Hepatocyte (in vitro differentiated cells): ENCODE measurements around the gene CDC34. TPM values are rescaled to one million over a fixed set of nuclear protein-coding genes. Genes with fewer than 3 reads are reported as not detected.
A peak's percentile ranks its signal among the peaks of the same experiment; 100 is the strongest.

ENCODE experiments used
- DNase-seq: peaks from one replicate; pipeline ENCODE4 v3.0.0-alpha.2; 2016; ENCODE audit warnings: low spot score
- H2AFZ ChIP-seq: fragments of 200-600 bp; sonication (generic); 2 replicates; pipeline ENCODE4 v1.6.0; 2016; ENCODE audit warnings: antibody characterized with exemption, mild to moderate bottlenecking
- H3K27ac ChIP-seq: fragments of 200-600 bp; sonication (generic); 2 replicates; pipeline ENCODE4 v1.5.1; 2016; ENCODE audit warnings: mild to moderate bottlenecking
- H3K27me3 ChIP-seq: fragments of 200-600 bp; sonication (generic); 2 replicates; pipeline ENCODE4 v1.6.1; 2016
- H3K36me3 ChIP-seq: fragments of 200-600 bp; sonication (generic); replicated peaks from 2 replicates; pipeline ENCODE4 v1.5.1; 2016; ENCODE audit warnings: low read depth; ENCODE audit not compliant: insufficient read depth
- H3K4me1 ChIP-seq: fragments of 200-600 bp; sonication (generic); 2 replicates; pipeline ENCODE4 v1.5.1; 2016; ENCODE audit warnings: mild to moderate bottlenecking, moderate library complexity; ENCODE audit not compliant: insufficient read depth
- H3K4me2 ChIP-seq: fragments of 200-600 bp; sonication (generic); 2 replicates; pipeline ENCODE4 v1.6.0; 2016
- H3K4me3 ChIP-seq: fragments of 200-600 bp; sonication (generic); 2 replicates; pipeline ENCODE4 v1.5.1; 2016; ENCODE audit warnings: mild to moderate bottlenecking
- H3K79me2 ChIP-seq: fragments of 200-600 bp; sonication (generic); 2 replicates; pipeline ENCODE4 v1.6.0; 2017; ENCODE audit warnings: mild to moderate bottlenecking
- H3K9me2 ChIP-seq: fragments of 200-600 bp; sonication (generic); replicated peaks from 2 replicates; pipeline ENCODE4 v1.6.0; 2017; ENCODE audit warnings: mild to moderate bottlenecking; ENCODE audit not compliant: insufficient read depth
- H3K9me3 ChIP-seq: fragments of 200-600 bp; sonication (generic); 2 replicates; pipeline ENCODE4 v1.5.1; 2016; ENCODE audit warnings: low read depth, mild to moderate bottlenecking
- H4K20me1 ChIP-seq: fragments of 200-600 bp; sonication (generic); 2 replicates; pipeline ENCODE4 v1.6.0; 2016; ENCODE audit warnings: mild to moderate bottlenecking; ENCODE audit not compliant: insufficient read depth, poor library complexity, severe bottlenecking
- EZH2 ChIP-seq: fragments of 200-600 bp; sonication (generic); IDR thresholded peaks from 2 replicates; pipeline ENCODE4 v1.6.1; 2016; ENCODE audit warnings: antibody characterized with exemption, mild to moderate bottlenecking, borderline replicate concordance
- EZH2phosphoT487 ChIP-seq: fragments of 200-600 bp; sonication (generic); IDR thresholded peaks from one replicate; pipeline ENCODE4 v1.6.1; 2018; ENCODE audit warnings: antibody characterized with exemption, mild to moderate bottlenecking, low read depth, moderate library complexity; ENCODE audit not compliant: unreplicated experiment, severe bottlenecking
- WGBS: methylation state at CpG from one replicate; pipeline ENCODE4 v1.1.6; 2016; ENCODE audit warnings: low lambda C conversion rate; ENCODE audit errors: missing lambda C conversion rate; 5-methylcytosine and 5-hydroxymethylcytosine counted together
- polyA plus RNA-seq: library from polyadenylated mRNA; unstranded; fragments of >200 nt; fragmentation: Nextera tagmentation; extraction: Ambion mirVana; gene quantifications from 2 replicates; pipeline ENCODE4 v1.2.1, GENCODE V29; 2016
- total RNA-seq: library from RNA; depleted of rRNA; stranded (reverse); fragments of >200 nt; gene quantifications from 2 replicates; pipeline ENCODE4 v1.2.3, GENCODE V29; 2014
- TF ChIP-seq, protein P1 (sequence below): fragments of 200-600 bp; sonication (generic); IDR thresholded peaks from 2 replicates; pipeline ENCODE4 v1.5.1; 2016; ENCODE audit warnings: antibody characterized with exemption, mild to moderate bottlenecking; ENCODE audit not compliant: poor library complexity

Gene CDC34
- total and polyA plus RNA-seq, 2 experiments from 2014 or later = 105 to 196 TPM

DNA sequence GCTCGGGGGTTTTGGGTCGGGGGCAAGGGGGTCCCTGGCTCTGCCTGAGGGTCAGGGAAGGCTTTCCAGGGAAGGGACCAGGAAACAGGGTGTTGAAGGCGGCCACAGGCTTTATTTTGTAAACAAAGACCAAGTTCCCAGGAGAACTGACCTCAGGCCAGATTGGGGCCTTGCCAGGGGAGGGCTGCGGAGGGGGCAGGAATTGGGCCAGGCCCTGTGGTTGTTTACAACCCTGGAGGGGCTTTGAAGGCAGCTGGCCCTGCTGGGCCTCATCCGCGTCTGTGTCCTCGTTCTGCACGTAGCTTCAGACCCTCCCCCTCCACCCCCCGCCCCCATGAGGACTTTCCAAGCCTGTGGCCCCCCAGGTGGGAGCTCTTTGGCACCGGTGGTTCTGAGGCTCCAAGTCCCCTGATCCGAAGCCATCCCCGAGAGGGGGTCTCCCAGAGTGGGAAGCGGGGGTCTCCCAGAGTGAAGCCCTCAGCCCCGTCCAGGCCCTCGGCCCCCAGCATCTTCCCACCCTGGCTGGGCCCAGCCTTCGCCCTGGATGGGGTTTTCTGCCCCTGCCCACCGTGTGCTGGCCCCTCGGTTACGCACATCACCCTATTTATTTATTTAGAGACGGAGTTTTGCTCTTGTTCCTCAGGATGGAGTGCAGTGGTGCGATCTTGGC lies 27.3 kb downstream of the CDC34 start:
- H4K20me1 ChIP-seq = no peaks in the 10 kb centered on the region
- H3K4me3 ChIP-seq = no peak overlapping the region
- H3K27me3 ChIP-seq = no peaks in the 10 kb centered on the region
- no peak for DNase-seq
- H3K9me3 ChIP-seq = no peaks in the 10 kb centered on the region
- H3K4me2 ChIP-seq = no peak overlapping the region
- no peaks in the 10 kb centered on the region for H3K9me2 ChIP-seq
- peak overlapping the region; percentile 48 for H3K27ac ChIP-seq
- H2AFZ ChIP-seq = no peak overlapping the region
- WGBS = 67% methylated on average over 18 of the region's 21 CpGs
- TF ChIP-seq EZH2 (no peak), EZH2phosphoT487 (no peak)
- TF ChIP-seq, protein P1, sequence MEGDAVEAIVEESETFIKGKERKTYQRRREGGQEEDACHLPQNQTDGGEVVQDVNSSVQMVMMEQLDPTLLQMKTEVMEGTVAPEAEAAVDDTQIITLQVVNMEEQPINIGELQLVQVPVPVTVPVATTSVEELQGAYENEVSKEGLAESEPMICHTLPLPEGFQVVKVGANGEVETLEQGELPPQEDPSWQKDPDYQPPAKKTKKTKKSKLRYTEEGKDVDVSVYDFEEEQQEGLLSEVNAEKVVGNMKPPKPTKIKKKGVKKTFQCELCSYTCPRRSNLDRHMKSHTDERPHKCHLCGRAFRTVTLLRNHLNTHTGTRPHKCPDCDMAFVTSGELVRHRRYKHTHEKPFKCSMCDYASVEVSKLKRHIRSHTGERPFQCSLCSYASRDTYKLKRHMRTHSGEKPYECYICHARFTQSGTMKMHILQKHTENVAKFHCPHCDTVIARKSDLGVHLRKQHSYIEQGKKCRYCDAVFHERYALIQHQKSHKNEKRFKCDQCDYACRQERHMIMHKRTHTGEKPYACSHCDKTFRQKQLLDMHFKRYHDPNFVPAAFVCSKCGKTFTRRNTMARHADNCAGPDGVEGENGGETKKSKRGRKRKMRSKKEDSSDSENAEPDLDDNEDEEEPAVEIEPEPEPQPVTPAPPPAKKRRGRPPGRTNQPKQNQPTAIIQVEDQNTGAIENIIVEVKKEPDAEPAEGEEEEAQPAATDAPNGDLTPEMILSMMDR = no peak
- H3K4me1 ChIP-seq = peaks cover 12% of the 10 kb centered on the region
- H3K36me3 ChIP-seq = no peaks in the 10 kb centered on the region
- H3K79me2 ChIP-seq = no peaks in the 10 kb centered on the region

DNA sequence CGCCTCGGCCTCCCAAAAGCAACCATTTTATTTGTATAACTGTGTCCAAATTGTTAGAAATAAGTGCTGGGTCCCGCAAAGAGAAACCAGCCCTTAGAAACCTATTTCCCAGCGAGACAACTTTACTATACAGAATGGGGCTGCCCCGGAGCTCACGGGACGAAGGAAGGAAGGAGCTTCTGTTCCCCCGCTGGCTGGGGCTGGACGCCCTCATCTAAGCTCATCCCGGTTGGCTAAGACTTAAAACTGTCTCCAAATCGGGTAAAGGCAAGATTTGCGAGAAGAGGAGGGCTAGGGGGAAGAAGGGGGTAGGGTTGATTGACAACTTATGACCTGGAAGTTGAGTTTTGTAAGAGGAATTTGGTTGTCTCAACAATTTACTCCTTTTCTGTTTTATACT lies 28.6 kb downstream of the CDC34 start:
- TF ChIP-seq, protein P1 = no peak
- no peak for TF ChIP-seq EZH2
- no peak for TF ChIP-seq EZH2phosphoT487
- no peaks in the 10 kb centered on the region for H3K9me3 ChIP-seq
- no peak for DNase-seq
- H3K27me3 ChIP-seq = no peaks in the 10 kb centered on the region
- no peaks in the 10 kb centered on the region for H4K20me1 ChIP-seq
- no peaks in the 10 kb centered on the region for H3K79me2 ChIP-seq
- H3K36me3 ChIP-seq = no peaks in the 10 kb centered on the region
- no peaks in the 10 kb centered on the region for H3K9me2 ChIP-seq
- 85% methylated on average over 12 of the region's 12 CpGs for WGBS
- peaks cover 12% of the 10 kb centered on the region for H3K4me1 ChIP-seq
- H3K4me3 ChIP-seq = no peak overlapping the region
- no peak overlapping the region for H3K27ac ChIP-seq
- no peak overlapping the region for H2AFZ ChIP-seq
- H3K4me2 ChIP-seq = no peak overlapping the region

DNA sequence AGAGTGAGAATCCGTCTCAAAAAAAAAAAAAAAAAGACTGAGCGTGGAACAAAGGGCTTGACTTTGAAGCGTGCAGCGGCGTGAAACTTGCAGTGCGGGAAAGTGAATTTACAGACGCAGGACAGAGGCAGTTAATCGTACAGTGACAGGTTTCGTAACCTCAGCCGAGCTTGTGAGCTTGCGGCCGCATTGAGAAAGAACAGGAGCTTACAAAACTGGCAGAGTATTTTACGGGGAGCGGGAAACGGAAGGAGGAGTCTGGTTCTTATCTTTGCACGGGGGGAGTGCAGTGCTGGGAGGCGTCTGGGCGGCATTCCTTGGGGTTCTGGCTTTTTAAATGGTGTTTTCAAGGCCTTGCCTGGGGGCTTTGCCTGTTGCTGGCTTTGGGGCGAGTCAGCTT lies 34.8 kb downstream of the CDC34 start:
- Histone ChIP-seq H3K4me3 (no peak overlapping the region), H3K4me2 (peak overlapping the region; percentile 63)

More for the DNA sequence above, 34.8 kb downstream of the CDC34 start:
- TF ChIP-seq EZH2 = no peak
- TF ChIP-seq, protein P1 = no peak
- H2AFZ ChIP-seq = no peak overlapping the region
- H3K9me2 ChIP-seq = no peaks in the 10 kb centered on the region
- no peaks in the 10 kb centered on the region for H3K36me3 ChIP-seq
- H4K20me1 ChIP-seq = no peaks in the 10 kb centered on the region
- peak overlapping the region; percentile 85 for H3K27ac ChIP-seq
- H3K4me1 ChIP-seq = peaks cover 5% of the 10 kb centered on the region
- no peaks in the 10 kb centered on the region for H3K9me3 ChIP-seq
- DNase-seq = peak; percentile 69
- no peaks in the 10 kb centered on the region for H3K27me3 ChIP-seq
- no peaks in the 10 kb centered on the region for H3K79me2 ChIP-seq
- WGBS = 30% methylated on average over 17 of the region's 19 CpGs
